K562 (cell line): ENCODE results near the gene SYT3.
"Not testable (repeated sequence)": the region's sequence is repeated elsewhere in the genome, so short reads cannot be mapped to it uniquely, and the experiment has no call there.

Experiments used
- BRCA1 ChIP-seq, 2 experiments: fragments of 450-650 bp in 1 of 2; sonication (generic) in 1 of 2; formaldehyde crosslinking in 1 of 2; IDR thresholded peaks; 2 replicates each; pipeline versions ENCODE4 v1.5.0 to v1.6.1; 2017 to 2020; ENCODE audit warnings: mild to moderate bottlenecking in 1 of 2, missing genetic modification reagents in 1 of 2
- CHD1 ChIP-seq: fragments of 200-600 bp; sonication (generic); IDR thresholded peaks from one replicate; pipeline ENCODE4 v1.6.1; 2012; ENCODE audit warnings: mild to moderate bottlenecking, moderate library complexity, low read length, inconsistent platforms
- KDM1A ChIP-seq, 2 experiments: fragments of 450-650 bp; IDR thresholded peaks; 2 replicates each; pipeline ENCODE4 v1.6.1; 2016; ENCODE audit warnings: mild to moderate bottlenecking in 2 of 2
- NFIC ChIP-seq: fragments of 450-650 bp; IDR thresholded peaks from 2 replicates; pipeline ENCODE4 v1.6.1; 2017; ENCODE audit warnings: mild to moderate bottlenecking, inconsistent platforms
- NONO ChIP-seq, 2 experiments: fragments of 200-400 bp in 1 of 2; fragments of 450-650 bp in 1 of 2; formaldehyde crosslinking in 1 of 2; IDR thresholded peaks; 2 replicates each; pipeline ENCODE4 v1.6.1; 2017; ENCODE audit warnings: low read depth in 2 of 2, mild to moderate bottlenecking in 2 of 2, moderate library complexity in 2 of 2, low read length in 1 of 2
- PTRF ChIP-seq: fragments of 450-650 bp; IDR thresholded peaks from 2 replicates; pipeline ENCODE4 v1.6.1; 2016; ENCODE audit warnings: mild to moderate bottlenecking, missing genetic modification characterization, missing compliant biosample characterization
- RAD21 ChIP-seq, 2 experiments: fragments of 250-450 bp in 1 of 2; fragments of 450-650 bp in 1 of 2; sonication (Bioruptor Pico) in 1 of 2; formaldehyde crosslinking in 1 of 2; IDR thresholded peaks in 1 of 2; conservative IDR thresholded peaks in 1 of 2; 2 replicates each; pipeline versions ENCODE4 v1.4.0 to v1.8.0; 2020 to 2022; ENCODE audit warnings: mild to moderate bottlenecking in 2 of 2, moderate library complexity in 1 of 2
- SPI1 ChIP-seq: IDR thresholded peaks from 2 replicates; pipeline ENCODE4 v1.6.1; 2011; ENCODE audit warnings: low read depth, low read length, control low read depth, borderline replicate concordance
- TCF7L2 ChIP-seq: fragments of 150-350 bp; IDR thresholded peaks from 2 replicates; pipeline ENCODE4 v1.6.1; 2016; ENCODE audit warnings: low read depth, mild to moderate bottlenecking, low read length, moderate library complexity
- ZKSCAN3 ChIP-seq: fragments of 250-450 bp; sonication (Bioruptor Pico); IDR thresholded peaks from 2 replicates; pipeline ENCODE4 v1.4.0; 2020
- ZNF232 ChIP-seq: sonication (generic); formaldehyde crosslinking; IDR thresholded peaks from 2 replicates; pipeline ENCODE4 v1.8.0; 2022; ENCODE audit warnings: mild to moderate bottlenecking, missing genetic modification reagents
- TF ChIP-seq, protein P1 (sequence below): fragments of 250-450 bp; sonication (Bioruptor Pico); IDR thresholded peaks from 2 replicates; pipeline ENCODE4 v1.5.1; 2021; ENCODE audit warnings: mild to moderate bottlenecking
- TF ChIP-seq, protein P2 (sequence below), 3 experiments: IDR thresholded peaks in 2 of 3; conservative IDR thresholded peaks in 1 of 3; 2 replicates each; pipeline ENCODE4 v1.5.1; 2011 to 2012; ENCODE audit warnings: low read length in 3 of 3, mild to moderate bottlenecking in 3 of 3, control low read depth in 2 of 3, improper control_type of control experiment in 1 of 3, inconsistent platforms in 1 of 3, low read depth in 1 of 3, mixed read lengths in 1 of 3, moderate library complexity in 1 of 3; ENCODE audit not compliant: insufficient read depth in 2 of 3
- TF ChIP-seq, protein P3 (sequence below), 3 experiments: fragments of 200-800 bp in 1 of 3; fragments of 250-450 bp in 1 of 3; fragments of 450-650 bp in 1 of 3; sonication (Bioruptor Pico) in 1 of 3; sonication (Bioruptor generic) in 1 of 3; formaldehyde crosslinking in 1 of 3; IDR thresholded peaks; 2 replicates each; pipeline versions ENCODE4 v1.6.1 to v1.8.0; 2016 to 2022; ENCODE audit warnings: mild to moderate bottlenecking in 2 of 3, missing genetic modification characterization in 2 of 3, missing compliant biosample characterization in 1 of 3, moderate library complexity in 1 of 3

DNA sequence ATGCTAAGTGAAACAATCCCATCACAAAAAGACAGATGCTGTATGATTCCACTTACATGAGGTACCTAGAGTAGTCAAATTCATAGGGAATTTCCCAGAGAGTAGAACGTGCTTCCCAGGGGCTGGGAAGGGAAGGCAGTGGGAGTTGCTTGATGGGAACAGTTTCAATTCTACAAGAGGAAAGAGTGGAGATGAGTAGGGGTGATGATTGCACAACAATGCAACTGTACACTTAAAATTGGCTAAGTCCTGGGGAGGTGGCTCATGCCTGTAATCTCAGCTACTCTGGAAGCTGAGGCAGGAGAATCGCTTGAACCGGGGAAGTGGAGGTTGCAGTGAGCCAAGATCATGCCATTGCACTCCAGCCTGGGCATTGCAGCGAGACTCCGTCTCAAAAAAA, 21.3 kb downstream of the SYT3 start:
- not testable (repeated sequence) for TF ChIP-seq NFIC; ZNF232 (CRISPR knock-in tag); ZKSCAN3 (CRISPR knock-in tag); CHD1; TCF7L2; SPI1; PTRF (tag); RAD21 (CRISPR knock-in tag; conservative IDR thresholded peaks at IDR 0.05 in 1 of 2, IDR thresholded peaks at IDR 0.05 in 1 of 2); BRCA1 (IDR thresholded peaks at IDR 0.05); BRCA1 (CRISPR knock-in tag; IDR thresholded peaks at IDR 0.05); NONO (IDR thresholded peaks at IDR 0.05; ENCODE audit: low read depth in 2 of 2, low read length in 1 of 2); KDM1A (IDR thresholded peaks at IDR 0.05)
- TF ChIP-seq, protein P1, sequence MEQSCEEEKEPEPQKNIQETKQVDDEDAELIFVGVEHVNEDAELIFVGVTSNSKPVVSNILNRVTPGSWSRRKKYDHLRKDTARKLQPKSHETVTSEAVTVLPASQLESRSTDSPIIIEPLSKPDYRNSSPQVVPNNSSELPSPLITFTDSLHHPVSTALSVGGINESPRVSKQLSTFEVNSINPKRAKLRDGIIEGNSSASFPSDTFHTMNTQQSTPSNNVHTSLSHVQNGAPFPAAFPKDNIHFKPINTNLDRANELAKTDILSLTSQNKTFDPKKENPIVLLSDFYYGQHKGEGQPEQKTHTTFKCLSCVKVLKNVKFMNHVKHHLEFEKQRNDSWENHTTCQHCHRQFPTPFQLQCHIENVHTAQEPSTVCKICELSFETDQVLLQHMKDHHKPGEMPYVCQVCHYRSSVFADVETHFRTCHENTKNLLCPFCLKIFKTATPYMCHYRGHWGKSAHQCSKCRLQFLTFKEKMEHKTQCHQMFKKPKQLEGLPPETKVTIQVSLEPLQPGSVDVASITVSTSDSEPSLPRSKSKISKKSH (CRISPR knock-in tag), result not testable (repeated sequence)
- TF ChIP-seq, protein P2, sequence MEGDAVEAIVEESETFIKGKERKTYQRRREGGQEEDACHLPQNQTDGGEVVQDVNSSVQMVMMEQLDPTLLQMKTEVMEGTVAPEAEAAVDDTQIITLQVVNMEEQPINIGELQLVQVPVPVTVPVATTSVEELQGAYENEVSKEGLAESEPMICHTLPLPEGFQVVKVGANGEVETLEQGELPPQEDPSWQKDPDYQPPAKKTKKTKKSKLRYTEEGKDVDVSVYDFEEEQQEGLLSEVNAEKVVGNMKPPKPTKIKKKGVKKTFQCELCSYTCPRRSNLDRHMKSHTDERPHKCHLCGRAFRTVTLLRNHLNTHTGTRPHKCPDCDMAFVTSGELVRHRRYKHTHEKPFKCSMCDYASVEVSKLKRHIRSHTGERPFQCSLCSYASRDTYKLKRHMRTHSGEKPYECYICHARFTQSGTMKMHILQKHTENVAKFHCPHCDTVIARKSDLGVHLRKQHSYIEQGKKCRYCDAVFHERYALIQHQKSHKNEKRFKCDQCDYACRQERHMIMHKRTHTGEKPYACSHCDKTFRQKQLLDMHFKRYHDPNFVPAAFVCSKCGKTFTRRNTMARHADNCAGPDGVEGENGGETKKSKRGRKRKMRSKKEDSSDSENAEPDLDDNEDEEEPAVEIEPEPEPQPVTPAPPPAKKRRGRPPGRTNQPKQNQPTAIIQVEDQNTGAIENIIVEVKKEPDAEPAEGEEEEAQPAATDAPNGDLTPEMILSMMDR (IDR thresholded peaks at IDR 0.05 in 2 of 3, conservative IDR thresholded peaks at IDR 0.05 in 1 of 3; ENCODE audit: insufficient read depth in 2 of 3, low read depth in 1 of 3, low read length in 3 of 3), result not testable (repeated sequence)
- TF ChIP-seq, protein P3, sequence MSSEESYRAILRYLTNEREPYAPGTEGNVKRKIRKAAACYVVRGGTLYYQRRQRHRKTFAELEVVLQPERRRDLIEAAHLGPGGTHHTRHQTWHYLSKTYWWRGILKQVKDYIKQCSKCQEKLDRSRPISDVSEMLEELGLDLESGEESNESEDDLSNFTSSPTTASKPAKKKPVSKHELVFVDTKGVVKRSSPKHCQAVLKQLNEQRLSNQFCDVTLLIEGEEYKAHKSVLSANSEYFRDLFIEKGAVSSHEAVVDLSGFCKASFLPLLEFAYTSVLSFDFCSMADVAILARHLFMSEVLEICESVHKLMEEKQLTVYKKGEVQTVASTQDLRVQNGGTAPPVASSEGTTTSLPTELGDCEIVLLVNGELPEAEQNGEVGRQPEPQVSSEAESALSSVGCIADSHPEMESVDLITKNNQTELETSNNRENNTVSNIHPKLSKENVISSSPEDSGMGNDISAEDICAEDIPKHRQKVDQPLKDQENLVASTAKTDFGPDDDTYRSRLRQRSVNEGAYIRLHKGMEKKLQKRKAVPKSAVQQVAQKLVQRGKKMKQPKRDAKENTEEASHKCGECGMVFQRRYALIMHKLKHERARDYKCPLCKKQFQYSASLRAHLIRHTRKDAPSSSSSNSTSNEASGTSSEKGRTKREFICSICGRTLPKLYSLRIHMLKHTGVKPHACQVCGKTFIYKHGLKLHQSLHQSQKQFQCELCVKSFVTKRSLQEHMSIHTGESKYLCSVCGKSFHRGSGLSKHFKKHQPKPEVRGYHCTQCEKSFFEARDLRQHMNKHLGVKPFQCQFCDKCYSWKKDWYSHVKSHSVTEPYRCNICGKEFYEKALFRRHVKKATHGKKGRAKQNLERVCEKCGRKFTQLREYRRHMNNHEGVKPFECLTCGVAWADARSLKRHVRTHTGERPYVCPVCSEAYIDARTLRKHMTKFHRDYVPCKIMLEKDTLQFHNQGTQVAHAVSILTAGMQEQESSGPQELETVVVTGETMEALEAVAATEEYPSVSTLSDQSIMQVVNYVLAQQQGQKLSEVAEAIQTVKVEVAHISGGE (CRISPR knock-in tag; IDR thresholded peaks at IDR 0.05), result not testable (repeated sequence)
